COLO668 (cell line): ENCODE results near the gene ACSS2.

Source experiments
- DNase-seq: peaks from one replicate; lab custom pipeline; 2025; ENCODE audit not compliant: unreplicated experiment; lab: John Stamatoyannopoulos, UW

Gene ACSS2, protein sequence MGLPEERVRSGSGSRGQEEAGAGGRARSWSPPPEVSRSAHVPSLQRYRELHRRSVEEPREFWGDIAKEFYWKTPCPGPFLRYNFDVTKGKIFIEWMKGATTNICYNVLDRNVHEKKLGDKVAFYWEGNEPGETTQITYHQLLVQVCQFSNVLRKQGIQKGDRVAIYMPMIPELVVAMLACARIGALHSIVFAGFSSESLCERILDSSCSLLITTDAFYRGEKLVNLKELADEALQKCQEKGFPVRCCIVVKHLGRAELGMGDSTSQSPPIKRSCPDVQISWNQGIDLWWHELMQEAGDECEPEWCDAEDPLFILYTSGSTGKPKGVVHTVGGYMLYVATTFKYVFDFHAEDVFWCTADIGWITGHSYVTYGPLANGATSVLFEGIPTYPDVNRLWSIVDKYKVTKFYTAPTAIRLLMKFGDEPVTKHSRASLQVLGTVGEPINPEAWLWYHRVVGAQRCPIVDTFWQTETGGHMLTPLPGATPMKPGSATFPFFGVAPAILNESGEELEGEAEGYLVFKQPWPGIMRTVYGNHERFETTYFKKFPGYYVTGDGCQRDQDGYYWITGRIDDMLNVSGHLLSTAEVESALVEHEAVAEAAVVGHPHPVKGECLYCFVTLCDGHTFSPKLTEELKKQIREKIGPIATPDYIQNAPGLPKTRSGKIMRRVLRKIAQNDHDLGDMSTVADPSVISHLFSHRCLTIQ

DNA sequence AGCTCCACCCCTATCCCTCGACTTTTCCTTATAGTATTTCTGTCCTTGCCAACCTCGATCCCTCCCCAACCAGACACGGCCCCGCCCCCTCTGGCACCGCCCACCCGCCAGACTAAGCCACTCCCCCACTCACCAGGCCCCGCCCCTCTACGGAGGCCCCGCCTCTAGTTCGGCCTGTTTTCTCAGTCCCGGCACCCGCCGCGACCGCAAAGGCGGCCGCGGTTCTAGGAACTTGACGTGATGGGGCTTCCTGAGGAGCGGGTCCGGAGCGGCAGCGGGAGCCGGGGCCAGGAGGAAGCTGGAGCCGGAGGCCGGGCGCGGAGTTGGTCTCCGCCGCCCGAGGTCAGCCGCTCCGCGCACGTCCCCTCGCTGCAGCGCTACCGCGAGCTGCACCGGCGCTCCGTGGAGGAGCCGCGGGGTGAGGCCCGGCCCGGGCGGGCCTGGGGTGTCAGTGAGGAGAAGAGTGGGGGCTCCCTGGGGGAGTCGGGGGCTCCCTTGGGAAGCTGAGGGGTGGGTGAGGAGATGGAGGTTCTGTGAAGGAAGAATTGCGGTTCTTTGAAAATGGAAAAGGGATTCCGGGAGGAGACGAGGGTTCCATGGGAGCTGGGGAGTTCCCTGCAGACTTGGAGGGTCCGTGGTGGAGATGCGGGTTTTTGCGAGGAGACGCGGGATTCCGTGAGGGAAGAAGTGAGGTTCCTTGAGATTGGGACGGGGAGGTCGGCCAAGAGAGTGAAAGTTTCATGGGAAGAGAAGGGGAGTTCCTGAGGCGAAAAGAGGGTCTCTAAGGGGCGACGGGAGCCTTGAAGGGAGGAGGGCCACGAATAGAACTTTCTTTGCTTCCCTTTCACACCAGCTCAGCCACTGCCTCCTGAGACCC, at the start of gene ACSS2:
Gene ACSS2, plus strand, starts transcription at position 207 of the 877 bp plus-strand sequence. Its CDS starts 34 bp downstream, at position 241.
- no peak for DNase-seq

DNA sequence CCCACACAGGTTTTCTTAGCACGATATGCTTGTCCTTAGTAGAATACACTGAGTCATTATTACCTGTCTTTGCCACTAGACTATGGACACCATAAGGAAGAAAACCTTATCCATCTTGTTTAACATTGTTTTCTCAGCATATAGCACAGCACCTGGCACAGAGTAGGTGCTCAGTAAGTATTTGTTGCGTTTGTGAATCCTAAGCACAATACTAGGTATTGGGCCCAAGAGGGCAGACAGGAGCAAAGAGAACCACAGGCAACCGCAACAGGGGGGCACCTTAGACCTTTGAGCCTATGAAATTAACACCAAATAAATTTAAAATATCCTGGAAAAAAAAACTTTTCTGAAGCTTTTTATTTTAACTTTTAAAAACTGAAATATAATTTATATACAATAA, 47.2 kb upstream of the ACSS2 start:
- no peak for DNase-seq

DNA sequence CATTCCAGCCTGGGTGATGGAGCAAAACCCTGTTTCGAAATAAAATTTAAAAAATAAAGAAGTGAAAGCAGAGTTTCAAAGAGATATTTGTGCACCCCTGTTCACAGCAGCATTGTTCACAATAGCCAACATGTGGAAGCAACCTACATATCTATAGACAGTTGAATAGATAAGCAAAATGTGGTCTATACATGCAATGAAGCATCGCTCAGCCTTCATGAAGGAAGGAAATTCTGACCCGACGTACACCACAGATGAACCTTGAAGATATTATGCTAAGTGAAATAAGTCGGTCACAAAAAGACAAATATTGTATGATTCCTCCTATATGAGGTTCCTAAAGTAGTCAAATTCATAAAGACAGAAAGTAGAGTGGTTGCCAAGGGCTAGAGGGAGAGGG, 44.5 kb upstream of the ACSS2 start:
- DNase-seq = no peak

DNA sequence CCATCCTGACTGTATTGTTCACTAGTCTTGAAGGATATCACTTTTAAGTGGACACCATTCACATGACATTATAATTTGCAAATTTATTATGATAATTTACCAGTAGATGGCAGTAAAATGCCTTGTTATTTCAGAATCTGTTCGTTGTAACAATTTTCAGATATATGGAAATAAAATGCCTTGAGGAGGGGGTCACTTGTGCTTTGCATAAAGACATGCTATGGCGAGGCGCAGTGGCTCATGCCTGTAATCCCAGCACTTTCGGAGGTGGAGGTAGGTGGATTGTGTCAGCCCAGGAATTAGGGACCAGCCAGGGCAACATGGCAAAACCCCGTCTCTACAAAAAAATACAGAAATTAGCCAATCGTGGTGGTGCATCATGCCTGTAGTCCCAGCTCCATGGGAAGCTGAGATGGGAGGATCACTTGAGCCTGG, 41.9 kb upstream of the ACSS2 start:
- no peak for DNase-seq

DNA sequence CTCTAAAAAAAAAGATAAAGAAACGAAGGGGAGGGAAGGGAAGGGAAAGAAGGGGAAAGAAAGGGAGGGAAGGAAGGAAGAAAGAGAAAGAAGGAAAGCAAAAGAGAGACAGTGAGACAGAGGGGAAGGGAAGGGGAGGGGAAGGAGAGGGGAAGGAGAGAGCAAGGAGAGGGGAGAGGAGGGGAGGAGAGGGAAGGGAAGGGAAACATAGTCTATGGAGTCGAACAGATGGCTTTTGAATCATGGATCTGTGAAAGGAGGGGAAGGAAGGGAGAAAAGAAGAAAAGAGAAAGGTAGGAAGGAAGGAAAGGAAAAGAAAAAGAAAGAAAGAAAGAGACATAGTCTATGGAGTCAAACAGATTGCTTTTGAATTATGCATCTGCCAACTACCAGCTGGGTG, 34.3 kb upstream of the ACSS2 start:
- no peak for DNase-seq

DNA sequence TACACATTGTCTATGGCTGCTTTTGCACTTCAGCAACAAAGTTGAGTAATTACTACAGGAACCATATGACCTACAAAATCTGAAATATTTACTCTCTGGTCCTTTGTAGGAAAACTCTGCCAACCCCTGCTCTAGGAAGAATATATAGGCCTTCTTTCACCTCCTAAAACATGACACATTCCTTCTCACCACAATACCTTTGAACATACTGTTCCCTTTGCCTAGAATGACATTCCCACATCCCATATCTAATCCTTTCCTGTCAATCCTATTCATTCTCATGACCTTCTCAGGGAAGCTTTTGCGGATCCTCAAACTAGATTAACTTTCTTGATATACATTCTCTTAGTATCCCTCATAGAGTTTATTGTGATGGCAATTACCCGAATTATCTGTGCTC, 33.0 kb upstream of the ACSS2 start:
- DNase-seq = no peak

DNA sequence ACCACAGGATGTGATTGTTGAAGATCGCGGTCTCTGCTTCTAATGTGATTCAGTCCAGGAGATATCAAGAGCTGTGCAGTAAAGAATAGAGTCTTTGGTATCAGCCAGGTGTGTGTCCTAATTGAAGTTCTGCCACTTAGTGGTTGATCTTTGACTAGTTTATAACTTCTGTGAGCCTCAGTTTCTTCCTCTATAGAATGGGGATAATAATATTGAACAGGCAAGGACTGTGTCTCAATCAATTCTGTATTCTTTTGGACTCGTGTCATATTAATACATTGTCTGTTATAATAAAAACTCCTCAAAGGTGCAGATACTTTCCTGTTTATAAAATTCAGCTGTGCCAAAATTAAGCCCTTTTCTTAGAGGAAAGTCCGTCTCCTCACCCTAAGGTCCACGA, 27.8 kb upstream of the ACSS2 start:
- DNase-seq = no peak

DNA sequence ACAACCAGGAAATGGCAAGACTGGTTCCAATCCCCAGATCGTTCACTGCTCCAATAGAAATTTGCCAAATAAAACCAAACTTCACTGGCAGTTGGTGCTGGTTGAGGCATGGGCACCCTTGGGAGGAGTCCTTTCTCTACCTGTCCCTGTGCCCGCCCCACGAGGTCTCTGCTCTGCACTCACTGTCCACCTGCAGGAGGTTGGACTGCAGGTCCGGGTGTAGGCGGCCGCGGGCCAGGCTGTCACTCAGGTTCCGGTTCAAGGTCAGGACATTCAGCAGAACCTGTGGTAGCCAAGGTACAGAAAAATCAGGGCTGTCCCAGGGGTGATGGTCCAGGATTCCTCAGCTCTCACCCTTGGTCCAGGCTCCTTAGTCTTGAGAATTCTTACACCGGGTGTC, 26.6 kb upstream of the ACSS2 start:
- DNase-seq = no peak

DNA sequence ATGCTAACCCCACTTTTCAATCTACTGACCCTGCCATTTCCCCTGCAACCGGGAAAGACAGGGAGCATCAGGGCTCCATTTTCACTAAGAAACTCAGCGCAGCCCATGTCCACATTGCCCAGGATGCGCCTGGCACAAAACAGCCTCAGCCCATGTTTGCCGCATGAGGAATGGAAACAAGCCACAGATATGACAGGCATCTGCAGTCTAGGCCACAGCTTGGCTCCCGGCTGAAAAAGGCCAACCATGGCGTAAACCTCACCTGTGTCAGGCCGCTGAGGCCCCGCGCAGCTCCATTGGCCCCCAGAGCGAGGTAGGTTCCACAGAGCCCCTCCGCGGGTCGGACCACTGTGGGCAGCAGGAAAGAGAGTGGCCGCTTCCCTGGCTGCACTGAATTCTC, 25.4 kb upstream of the ACSS2 start:
- DNase-seq = no peak

DNA sequence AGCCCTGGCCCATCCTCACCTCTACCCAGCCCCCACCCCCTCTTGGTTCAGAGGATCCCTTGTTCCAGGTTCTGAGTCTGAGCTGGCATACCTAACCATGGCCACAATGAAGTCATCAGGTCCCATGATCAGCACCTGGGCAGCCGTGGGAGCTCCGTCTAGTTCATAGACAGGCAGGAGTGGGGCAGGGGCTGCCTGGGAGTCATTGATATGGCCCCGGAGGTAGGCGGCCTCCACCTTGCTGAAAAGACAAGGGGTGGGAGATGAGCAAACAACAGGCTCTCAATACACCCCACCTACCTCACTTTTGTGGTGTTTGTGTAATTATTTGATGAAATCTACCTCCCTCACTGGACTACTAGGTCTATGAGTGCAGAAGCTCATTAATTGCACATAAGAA, 24.1 kb upstream of the ACSS2 start:
- DNase-seq = no peak

DNA sequence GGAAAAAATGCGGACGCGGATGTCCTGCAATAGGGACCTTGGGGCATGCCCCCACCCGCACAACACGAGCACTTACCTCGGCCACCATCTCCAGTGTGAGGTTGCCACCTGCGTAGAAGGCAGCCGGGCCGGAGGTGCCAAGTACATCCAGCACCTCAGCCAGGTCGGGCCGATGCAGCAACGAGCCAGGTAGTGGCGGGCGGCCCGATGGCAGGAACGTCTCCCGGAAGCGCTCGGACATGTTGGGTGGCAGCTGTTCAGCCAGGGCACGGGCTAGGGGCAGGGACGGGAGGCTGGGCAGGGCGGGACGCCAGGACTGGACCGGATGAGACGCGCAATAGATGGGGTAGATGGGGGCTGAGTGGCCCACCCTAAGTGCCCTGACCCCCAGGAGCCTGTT, 17.0 kb upstream of the ACSS2 start:
- no peak for DNase-seq

DNA sequence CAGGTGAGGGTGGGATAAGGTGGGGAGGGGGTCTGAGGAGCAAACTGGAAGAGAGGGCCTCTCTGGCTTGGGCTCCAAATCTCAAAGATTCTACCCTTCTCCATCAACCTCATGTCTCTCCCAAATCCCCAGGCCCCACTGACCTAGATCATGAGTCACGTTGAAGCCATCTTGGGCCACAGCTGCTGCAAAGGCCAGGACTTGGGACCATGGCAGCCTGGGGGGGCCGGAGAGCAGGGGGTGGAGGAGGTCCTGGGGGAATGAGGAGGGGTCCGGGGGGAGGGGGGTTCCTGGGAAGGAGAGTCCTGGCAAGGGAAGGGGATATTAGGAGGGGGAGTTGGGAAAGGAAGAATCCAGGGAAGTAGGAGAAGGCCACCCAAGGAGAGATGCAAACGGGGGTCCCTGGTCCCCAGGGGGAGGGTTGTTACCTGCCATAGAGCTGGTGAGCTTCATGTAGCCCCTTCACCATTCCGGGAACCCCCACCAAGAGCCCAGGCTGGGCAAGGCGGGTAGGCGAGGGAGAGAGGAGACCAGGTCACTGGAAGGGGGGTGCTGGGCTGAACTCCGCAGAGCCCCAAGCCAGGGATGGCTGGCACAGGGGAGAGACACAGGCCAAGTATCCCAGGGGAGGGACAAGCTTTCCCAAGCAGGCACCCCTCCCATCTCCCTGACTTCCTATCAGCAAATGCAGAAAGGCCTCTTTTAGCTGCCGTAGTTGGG, 16.4 kb upstream of the ACSS2 start:
- DNase-seq = no peak

DNA sequence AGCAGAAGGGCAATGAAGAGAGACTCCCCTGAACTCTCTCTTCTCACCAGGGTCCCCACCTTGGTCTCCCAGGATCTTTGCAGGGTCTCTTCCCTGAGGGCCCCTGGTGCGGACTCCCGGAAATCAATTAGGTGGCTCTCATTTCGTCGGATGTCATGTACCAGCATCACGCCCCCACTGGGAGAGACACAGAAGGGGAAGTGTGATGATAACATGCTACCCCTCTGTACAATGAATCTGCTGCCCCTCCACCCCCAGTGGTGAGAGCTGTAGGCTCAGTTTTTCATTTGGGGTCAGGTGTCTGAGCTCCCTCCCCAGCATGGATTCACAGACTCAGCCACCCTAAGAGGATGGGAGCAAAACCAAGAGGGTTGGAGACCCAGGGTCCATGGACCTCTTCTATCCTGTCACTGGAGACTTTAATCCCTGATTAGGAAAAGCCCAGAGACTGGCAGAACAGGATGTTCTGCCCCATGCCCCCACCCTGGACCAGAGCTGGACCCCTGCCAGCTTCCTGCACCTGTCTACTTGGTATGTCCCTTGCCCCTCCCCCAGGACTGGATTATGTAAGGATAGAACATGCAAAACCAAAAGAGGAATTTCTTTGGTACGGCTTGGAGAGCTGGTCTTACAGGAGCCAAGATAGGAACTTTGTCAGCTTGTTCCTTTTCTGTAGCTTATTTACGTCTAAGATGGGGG, 14.9 kb upstream of the ACSS2 start:
- peak; percentile 92 for DNase-seq

DNA sequence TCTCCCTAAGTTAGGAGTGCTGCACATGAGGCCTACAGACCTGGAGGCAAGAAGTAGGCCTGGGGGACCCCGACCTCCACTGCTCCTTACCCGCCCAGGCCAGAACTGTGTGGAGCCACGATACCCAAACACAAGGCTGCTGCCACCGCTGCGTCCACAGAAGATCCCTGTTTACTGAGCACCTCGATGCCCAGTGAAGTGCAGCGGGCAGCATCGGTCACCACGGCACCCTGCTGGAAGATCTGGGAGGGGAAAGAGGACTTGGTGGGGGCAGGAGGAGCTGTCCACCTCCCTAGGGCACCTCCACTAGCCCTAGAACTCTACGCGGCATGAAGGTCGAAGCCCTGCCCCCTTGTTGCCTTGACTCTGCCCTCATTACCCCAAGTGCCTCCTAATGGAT, 13.7 kb upstream of the ACSS2 start:
- no peak for DNase-seq

DNA sequence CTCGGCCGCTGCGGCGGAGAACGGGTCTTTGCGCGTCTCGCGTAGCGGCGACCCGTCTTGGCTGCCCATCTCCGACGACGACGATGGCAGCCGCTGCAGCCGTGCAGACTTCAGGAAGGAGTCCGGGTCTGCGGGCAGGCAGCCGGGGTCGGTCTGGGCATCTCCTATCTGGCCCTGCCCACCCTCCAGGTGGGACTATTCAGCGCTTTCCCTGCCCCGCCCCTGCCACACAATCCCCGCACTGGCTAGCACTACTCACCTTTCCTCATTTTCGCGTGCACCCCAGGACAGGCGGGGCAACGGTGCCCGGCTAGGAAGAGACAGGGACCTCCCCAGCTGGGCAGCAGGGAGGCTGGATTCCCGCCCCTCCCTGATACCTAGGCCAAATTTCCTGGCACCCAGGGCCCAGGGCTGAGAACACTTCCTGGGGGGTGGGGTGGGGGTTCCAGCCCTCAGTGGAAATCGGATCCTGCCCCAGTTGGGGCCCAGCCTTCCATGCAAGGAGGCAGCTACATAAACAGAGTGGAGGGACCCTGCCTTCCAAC, 12.9 kb upstream of the ACSS2 start:
- DNase-seq = no peak

DNA sequence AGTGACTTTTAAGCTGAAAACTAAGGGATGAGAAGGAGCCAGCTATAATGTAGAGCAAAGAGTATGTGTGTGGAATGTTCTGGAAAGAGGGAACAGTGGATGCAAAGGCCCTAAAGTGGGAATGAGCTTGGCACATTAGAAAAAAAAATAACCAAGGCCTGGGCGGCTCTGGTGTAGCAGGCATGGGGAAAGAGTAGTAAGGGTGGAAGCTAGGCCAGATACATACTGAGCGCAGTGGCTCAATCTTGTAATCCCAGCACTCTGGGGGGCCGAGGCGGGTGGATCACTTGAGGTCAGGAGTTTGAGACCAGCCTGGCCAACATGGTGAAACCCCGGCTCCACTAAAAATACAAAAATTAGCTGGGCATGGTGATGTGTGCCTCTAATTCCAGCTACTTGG, 12.2 kb upstream of the ACSS2 start:
- no peak for DNase-seq

DNA sequence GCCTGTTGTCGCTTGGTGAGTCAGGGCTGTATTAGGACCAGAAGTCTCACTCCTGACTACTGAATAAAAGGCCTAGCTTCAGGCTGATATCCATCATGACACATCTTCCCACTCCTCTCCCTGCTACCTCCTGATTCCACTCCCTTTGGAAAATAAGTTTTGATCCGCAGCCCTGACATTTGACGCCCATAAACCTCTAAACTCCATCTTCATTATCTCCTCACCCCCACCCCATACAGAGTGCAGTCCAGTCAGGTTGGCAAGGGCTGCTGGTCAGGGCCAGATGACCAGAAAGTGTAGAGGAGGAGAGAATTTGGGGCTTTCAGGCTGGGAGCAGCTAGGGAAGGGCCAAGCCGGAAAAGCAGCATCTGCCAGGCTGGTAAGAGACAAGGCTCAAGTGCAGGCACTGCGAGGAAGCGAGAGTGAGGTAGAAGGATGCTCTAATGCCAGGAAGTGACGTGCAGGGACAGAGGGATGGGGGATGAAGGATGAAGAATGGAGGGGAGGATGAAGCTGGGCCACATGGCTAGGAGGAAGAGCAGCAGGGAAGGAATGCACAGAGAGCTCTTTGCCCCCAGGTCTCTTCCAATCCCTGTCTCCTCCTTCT, 5.0 kb upstream of the ACSS2 start:
- no peak for DNase-seq

DNA sequence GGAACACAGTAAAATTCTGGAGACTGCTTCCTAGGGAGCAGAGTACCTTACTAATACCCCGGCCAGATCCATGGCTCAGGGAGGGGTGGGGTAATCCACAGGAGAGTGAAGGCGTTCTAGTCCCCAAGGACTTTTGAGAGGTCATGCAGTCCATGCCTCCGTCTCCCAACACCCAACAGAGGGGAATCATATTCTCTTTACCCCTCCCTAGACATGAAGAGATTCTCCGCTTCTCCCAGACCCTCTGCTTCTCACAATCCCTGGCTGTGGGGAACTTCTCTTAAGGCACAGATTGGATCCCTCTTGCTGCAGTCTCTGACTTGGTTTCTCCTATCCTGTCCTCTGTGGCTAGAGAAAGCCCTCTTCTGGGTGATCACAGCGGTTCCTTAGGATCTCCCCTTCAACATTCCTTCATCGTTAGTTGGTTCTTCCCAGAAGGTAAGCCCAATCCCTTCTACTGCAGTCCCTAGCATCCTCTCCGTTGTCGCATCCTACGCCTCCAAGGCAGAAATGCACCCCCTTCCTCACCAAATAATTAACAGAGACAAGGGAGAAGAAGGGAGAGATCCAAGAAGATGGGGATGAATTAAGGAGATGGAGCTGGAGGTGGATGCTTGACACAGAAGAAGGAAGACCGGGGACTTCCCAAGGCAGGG, 4.3 kb upstream of the ACSS2 start:
- no peak for DNase-seq

DNA sequence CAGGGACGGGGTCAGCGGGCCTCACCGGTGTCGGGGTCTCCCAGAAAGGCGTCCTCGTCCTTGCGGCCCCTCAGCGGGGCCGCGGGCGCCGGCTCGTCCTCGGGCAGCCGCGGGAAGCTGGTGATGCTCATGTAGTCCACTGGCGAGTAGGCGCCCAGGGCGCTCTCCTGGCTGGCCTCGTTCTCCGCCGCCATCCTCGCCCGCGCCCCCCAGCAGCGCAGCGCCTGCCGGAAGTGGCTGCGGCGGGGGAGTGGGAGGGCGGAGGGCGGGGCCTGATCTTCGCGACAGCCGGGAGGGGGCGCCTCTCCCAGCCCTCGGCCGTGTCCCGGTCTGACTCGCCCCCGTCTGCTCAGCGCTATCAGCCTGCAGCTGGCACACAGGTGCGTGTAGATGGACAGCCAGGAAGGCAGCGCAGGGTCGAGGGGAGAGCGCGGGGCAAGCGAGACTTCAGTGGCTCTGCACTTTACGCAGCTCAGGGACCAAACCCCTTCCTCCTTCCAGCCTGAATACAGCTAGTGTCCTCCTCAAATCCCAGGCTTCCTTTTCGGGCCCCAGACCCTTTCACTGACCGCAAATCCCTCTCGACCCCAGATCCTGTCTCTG, 3.7 kb upstream of the ACSS2 start, which contains the start of gene GGT7:
Gene GGT7, minus strand, starts transcription at position 235 of the 603 bp plus-strand sequence. Its CDS starts 41 bp downstream, at position 194.
- DNase-seq = peak; percentile 94
